Measurements from ENCODE around the gene ORMDL3.
"Not testable (repeated sequence)": the region's sequence is repeated elsewhere in the genome, so short reads cannot be mapped to it uniquely, and the experiment has no call there.

The ORMDL3 gene

DNA sequence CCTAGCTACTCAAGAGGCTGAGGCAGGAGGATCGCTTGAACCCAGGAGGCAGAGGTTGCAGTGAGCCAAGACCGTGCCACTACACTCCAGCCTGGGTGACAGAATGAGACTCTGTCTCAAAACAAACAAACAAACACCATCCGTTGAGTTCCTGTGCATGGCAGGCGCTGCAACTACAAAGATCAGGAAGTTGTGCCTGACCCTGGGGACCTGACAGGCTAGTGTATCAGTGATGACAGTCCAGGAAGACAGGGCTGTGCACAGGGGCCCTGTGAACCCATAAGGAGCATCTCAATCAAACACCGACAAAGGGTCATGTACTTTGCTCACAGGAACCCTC lies 21.1 kb upstream of the ORMDL3 start:
- not testable (repeated sequence) for DNase-seq

DNA sequence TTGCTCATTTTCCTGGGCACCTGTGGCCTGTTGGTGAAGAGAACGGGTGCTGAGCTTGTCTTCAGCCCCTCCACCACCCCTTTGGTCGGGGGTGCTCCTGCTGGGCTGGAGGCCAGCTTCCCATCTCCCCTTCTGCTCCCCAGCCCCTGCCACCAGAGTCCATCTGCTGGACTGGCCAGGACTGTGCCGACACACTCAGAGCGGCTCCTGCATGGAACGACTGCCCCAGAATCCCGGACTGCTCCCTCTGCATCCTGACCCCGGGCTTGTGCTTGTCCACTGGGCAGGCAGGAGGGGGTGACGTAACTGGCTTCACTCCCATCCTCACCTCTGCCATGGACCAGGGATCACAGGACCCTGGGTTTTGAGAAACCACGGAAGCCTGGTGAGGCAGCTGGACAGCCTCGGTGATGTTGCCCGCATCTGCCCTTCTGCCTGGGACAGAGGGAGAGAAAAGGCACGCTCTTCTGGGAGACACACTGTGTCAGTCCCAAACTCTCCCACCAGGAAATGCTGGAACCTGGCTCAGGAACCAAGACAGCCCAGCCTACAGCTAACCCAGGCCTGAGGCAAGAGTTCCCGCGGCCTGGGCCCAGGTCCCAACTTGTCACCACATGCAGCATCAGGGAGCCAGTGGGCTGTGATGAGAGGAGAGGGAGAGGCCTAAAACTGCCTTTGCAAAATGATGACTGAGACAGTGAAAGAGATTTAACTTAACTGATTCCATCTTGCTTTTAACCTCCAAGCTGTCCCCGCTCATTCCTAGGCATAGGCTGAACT lies 19.3 kb upstream of the ORMDL3 start:
- DNase-seq = no peak

DNA sequence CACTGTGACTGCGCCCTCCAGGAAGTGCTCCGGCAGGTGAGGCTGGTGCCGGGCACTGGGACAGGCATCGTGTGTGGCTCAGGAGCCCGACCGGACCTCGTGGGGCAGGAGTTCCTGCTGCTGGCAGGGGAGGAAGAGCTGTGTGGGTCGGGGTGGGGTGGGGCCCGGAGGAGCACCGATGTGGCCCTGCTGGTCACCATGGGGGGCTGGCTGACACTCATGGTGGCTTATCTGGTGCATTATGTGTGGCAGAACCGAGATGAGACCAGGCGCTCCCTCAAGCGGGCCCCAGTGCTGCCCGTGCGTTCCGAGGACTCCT lies 17.0 kb upstream of the ORMDL3 start:
- DNase-seq = no peak

DNA sequence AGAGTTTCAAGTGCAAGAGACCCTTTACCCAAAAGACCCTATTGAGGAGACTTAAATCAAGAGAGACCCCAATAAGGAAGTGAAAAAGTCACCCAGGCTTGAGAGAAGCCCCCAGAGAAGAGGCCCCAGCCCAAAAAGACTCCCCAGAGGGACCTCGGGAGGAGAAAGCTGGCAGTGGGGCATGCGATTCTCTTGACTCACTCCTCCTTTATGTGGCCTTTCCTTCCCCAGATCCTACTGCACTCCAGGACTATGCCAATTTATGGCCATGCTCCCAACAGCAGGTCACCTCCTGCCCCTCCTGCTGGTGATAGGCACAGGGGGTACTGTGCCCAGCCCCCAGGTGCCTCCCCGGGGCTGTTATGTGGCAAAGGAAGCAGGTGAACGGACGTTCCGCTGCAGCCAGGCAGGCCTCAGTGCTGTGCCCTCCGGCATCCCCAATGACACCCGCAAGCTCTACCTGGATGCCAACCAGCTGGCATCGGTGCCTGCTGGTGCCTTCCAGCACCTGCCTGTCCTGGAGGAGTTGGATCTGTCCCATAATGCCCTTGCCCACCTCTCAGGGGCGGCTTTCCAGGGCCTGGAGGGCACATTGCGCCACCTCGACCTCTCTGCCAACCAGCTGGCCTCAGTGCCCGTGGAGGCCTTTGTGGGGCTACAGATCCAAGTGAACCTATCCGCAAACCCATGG lies 16.4 kb upstream of the ORMDL3 start:
- no peak for DNase-seq

DNA sequence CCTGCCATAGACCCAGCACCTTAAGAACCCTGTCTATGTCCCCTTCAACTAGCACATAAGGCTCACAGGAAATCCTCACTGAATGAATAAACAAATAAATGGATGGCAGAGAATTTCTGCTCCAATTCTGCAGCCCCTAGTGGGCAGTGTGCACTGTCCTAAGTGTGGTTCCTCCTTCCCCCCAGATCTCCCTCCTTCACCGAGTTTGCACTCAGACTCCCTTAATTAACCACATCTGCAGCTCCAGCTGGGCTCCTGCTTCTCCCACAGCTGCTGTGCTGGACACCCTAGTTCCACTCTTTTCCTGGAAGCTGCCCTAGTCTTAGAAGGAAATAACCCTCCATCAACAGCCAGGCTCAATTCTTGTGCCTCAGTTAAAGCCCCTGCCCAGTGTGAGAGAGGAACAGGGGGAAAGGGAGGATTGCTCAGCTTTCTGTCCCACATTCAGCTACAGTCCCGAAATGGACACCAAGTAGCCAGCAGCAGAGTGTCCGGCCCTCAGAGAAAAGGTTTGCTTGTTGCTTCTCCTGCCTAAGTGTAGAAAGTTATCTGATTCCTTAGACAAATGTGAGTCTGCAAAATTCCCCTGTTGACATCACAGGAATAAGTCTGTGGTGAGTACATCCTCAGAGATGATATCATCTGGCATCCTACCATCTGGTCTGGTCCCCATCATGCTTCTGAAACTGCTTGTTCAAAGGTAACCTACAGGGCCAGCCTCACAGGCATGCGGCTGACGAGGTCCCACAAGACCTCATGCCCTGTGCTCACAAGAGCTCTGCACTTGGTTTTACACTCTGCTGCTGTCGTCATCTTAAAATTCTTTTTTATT lies 12.4 kb upstream of the ORMDL3 start:
- peak; percentile 15 for DNase-seq

DNA sequence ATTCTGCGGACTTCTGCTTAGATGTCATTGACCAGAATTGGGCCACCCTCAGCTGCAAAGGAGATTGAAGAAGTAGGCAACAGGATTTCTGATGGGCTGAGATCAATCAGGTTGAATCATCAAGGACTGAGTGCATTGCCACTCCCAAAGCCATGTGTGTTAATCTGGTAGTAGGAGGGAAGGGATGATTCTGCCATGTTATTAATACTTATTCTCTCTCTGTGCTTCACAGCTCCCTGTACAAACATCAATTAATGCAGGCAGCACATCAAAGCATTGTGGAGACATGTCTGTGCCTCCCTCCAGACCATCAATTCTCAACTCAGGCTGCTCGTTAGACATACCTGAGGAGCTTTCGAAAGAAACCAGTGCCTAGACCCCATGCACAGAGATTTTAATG lies 11.7 kb upstream of the ORMDL3 start:
- DNase-seq = no peak

DNA sequence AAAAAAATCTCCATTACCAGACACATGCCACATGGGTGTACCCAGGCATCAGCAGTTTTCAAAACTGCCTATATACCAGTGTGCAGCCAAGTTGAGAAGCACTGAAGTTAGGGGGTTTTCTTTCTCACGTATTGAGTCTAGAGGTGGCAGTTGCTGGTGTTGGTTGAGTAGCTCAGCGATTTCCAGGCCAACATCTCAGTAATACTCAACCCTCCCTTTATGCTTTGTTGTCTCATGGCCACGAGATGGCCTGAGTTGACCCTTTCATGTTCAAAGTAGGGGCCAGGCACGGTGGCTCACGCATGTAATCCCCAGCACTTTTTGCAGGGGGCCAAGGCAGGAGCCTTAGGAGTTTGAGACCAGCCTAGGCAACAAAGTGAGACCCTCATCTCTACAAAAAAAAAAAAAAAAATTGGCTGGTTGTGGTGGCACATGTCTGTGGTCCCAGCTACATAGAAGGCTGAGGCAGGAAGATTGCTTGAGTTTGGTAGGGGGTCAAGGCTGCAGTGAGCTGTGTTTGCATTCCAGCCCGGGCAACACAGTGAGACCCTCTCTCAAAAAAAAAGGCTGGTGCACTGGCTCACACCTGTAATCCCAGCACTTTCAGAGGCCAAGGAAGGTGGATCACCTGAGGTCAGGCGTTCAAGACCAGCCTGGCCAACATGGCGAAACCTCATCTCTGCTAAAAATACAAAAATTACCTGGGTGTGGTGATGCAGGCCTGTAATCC lies 10.9 kb upstream of the ORMDL3 start:
- DNase-seq = no peak

DNA sequence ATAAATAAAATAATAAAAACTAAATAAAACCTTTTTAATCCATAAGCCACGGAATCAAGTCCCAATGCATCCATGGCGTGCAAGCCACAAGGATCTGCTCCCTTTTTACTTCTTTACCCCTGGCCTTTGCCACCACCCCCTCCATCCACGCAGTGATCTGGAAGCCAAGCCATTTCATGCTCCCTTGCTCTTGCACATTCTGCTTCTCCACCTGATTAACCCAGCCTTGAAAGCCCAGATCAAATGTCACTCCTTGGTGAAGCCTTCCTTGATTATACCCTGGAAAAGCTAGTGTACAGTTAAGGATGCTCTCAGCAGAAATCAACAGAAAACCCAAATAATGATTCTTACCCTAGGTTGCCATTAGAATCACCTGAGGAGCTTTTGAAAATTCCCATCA lies 10.0 kb upstream of the ORMDL3 start:
- no peak for DNase-seq

DNA sequence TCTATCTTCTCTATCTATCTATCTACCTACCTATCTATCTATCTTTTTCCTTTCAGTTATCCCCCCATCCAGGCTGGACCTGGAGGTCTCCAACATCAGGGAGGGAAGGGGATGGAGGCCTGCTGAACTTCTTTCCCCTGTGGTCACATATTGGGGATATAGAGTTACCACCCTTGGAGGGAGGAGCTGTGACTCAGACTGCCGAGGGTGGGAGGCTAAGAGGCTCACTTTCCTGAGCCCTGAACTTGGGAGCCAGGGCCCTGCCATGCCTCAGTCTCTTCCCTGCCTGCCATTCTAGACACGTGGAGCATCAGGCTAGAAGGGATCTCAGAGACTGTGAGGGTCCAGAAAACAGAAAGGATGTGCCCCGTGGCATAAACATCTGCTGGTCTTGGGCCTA lies 8.5 kb upstream of the ORMDL3 start:
- DNase-seq = no peak

DNA sequence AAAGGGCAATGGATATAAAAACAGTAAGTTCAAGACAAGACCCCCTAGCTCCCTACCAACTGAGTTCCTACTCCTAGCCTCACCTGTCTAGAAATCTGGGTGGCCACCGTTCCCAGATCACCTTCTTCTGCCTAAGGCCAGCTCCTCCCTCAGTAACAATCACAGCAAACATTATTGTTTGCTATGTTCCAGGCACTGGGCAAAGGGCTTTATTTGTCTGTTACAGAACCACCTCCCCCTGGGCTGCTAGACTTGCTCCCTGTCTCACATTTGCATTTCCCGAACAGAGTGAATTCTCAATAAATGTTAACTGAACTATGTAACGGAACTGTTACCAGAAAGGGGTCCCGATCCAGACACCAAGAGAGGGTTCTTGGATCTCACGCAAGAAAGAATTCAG lies 6.9 kb upstream of the ORMDL3 start:
- no peak for DNase-seq

DNA sequence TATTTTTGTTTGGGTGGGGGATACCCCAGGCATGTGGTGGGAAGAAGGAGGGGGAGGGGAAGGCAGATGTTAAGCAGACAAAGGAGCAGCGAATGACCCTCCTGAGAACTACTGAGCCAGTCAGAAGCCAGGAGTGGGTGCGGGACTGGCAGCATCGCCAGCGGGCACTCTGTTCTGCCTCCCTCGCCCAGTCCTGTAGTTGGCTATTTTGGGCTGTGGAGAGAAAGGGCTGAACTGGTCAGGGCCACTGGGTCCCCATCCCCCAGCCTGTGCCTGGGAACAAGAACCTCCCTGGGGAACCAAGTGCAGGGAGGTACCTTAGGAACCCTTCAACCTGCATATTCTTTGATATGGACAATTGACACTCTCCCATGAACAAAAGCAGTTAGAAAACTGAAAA lies 6.5 kb upstream of the ORMDL3 start:
- DNase-seq = no peak

DNA sequence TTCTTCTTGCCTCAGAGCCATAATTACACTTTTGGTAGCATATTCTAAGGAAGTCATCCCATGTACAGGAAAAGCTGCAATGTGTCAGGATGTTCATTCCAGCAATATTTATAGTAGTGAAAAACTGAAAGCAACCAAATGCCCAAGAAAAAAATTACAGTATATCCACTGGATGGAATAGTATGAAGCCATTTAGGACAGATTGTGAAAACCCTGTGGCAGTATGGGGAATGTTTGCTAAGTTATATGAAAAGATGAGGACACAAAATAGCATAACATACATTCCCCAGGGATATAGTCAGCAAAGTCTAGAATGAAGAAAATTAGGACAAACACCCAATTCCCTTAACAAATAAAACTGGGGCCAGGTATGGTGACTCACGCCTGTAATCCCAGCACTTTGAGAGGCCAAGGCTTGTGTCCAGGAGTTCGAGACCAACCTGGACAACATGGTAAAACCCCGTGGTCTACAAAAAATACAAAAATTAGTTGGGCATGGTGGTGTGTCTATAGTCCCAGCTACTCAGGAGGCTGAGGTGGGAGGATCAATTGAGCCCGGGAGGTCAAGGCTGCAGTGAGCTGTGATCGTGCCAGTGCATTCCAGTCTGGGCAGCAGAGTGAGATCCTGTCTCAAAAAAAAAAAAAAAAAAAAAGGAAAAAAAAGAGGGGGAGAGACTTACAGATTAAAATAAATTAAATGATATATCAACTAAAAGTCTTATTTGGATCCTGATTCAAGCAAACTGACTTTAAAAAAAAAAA lies 2.4 kb upstream of the ORMDL3 start:
- no peak for DNase-seq

DNA sequence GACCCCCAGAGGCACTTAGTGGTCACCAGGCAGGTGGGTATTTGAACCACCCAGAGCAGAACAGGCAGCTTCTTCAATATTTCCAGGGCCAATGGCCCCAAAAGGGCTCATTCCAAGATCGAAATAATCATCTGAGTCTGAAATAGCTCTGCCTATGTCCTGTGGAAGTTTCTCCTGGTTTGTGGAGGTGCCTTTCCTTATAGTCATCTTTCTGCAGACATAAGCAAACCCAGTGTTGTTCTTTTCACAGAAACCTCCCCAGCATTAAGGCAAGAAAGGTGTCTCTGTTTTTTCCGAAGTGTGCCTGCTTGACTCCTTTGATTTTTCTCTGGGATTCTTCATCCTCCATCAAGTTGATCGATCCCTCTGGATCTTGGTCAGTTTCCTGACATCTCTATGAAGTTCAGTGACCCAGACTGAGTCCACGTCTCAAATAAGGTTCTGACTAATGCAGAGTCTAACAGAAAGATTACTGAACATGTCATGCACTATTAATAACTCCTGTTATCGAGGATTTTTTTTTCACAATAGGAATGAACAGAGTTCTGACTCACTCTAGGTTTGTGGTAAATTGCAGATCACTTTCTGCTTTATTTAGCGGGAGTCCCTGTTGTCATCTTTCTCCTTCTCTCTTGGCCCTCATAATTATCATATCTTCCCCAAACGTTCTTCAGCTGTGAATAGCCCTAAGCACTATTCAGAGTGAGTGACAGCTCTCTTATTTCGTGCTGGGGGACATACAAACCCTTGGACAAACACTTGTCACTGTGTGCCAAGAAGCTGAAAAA lies 1.7 kb upstream of the ORMDL3 start:
- DNase-seq = no peak

DNA sequence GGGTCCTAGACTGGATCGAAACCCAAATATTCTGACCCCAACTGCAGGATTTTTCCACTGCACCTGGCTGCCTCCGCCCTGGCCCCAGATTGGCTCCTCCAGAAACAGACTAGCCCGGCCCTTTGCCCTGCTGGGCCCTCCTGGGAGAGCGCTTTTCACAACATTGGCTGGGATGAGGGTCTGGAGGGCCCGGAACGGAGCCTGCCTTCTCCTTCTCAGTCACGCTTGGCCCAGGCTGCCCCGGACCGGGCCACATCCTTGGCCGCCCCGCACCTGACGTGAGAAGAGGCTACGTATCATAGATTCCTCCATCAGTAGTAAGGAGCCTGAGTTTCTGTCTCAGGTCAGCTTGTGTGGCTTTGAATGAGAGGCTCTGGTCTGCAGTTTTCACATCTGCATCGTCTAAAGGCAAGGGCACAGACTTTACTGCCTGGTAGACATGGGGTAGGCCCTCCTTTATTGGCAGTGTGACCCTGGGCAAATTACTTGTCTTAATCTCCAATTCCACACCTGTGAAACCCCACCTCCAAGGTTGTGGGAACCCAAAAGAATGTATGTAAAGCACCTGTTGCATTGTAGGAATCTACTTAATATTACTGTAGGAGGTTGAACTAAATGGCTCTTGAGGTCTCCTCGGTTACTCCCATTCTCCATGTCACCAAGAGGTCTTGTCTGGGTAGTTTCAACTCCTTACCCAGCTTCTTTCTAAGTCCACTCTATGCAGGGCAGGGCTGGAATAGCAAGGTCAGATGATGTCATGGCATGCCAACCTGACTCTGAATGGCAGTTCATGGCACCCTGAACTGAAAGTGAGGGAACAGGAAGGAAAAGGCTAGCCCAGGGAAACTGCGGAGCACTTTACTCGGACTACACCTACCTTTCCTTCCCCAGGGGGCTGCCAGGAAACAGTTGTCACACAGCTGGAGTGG lies 792 bp upstream of the ORMDL3 start:
- no peak for DNase-seq

DNA sequence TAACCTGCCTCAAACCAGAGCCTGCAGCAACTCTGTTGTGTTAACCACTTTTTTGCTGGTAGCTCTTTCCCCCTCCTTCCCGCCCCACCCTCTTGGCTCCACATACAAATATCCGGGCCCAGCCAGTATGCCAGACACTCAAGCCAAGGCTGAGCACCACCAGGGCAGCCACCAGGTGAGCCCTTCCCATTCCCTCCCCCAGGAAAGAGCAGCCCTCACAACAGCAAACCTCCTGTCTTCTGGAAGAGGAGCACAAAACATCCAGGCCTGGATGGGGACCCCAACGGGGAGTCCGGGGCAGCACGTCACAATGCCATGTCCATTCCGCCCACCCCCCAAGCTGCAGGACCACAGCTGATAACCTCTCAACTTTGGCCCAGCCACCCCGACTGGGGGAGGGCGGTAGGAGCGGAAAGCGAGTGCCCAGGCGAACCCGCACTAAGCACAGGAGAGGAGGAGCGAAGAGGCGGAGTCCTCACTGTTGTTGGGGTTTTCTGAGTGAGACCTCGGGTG lies 757 bp downstream of the ORMDL3 start:
- peak; percentile 36 for DNase-seq

DNA sequence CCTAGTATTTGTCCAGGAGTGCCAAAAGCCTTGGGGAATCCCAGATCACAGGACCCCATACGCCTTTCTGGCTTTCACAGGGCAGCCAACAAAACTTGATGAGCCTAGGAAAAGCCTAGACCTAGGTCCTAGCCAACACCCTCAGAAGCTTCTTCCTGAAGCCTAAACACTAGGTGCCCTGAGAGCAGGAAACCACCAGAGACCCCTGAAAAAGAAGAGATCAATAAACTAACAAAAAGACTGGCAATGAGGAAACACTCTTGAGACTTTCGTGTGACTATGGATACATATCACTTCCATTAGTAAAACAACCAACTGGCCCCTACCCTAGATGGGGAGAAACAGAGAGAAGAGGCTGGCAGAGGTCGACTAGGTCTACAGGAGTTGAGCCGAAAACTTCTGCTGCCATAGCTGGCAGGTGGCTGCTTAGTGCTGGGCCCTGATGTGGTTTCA lies 1.2 kb downstream of the ORMDL3 start:
- no peak for DNase-seq

DNA sequence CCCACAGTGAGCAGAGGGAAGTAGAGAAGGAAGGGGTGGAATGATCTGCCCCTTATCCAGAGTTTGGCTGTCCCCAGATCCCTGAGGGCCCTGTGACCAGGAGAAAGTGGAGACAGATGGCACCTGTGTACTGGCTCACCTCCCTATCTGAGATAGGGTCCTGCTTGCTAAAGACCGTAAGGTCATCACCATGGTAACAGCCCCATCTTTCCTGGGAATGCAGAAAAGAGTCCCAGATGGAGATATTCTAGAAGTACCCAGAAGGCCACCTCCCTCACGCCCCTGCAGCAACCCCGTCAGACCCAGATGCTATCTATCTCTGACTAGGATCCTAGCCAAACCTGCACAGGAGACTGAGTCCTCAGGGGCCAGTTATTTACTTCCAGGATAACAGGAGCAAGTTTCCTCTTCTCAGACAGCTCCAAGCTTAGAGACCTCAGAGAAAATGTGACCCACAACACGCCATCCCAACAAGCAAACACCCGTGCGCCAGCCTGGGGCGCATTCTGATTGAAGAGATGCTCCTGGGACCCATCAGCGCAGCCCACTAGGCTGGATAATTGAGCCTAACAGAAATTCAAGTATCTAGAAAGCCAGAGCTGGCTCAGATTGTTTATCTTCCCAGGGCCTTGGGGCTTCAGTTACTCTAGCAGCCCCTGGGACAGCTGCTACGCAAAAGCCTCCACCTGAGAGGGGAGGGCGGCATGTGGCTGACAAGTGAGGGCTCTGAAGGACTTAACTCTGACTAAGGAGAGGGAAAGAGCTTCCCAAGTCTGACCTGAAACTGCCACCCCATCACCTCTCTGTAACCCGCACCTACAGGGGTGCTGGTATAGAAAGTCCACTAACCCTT lies 1.9 kb downstream of the ORMDL3 start:
- DNase-seq = no peak

DNA sequence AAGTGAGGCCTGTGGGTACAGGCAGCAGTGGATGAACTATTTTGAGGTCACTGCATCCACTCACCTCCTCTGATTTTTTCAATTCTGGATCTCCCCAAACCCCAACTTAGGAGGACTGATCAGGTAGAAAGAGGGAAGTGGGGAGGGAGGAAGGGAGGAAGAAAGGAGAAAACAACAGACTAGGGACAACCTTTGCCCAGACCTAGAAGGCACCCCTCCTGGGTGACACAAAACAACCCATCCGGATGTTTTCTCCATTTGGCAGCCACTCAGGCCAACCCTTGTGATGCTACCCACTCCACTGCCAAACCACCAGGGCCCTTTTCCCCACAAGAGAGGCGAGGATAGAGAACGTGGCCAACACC lies 2.7 kb downstream of the ORMDL3 start:
- no peak for DNase-seq
